Measurements from ENCODE around the gene CBX3. TPM values are rescaled to one million over a fixed set of nuclear protein-coding genes. Genes with fewer than 3 reads are reported as not detected.

CBX3 gene
- total RNA-seq, 6 experiments from 2014 or later = 115 to 150 (median 140) TPM

- no peak for DNase-seq
- no peak overlapping the region for H3K4me3 Mint-ChIP-seq
- H3K4me1 Mint-ChIP-seq (ENCODE audit: low read depth) = no peaks in the 10 kb centered on the region
- H3K36me3 Mint-ChIP-seq (ENCODE audit: low read depth) = peaks cover 14% of the 10 kb centered on the region
- no peaks in the 10 kb centered on the region for H3K9me3 Mint-ChIP-seq
- TF ChIP-seq, protein P1, sequence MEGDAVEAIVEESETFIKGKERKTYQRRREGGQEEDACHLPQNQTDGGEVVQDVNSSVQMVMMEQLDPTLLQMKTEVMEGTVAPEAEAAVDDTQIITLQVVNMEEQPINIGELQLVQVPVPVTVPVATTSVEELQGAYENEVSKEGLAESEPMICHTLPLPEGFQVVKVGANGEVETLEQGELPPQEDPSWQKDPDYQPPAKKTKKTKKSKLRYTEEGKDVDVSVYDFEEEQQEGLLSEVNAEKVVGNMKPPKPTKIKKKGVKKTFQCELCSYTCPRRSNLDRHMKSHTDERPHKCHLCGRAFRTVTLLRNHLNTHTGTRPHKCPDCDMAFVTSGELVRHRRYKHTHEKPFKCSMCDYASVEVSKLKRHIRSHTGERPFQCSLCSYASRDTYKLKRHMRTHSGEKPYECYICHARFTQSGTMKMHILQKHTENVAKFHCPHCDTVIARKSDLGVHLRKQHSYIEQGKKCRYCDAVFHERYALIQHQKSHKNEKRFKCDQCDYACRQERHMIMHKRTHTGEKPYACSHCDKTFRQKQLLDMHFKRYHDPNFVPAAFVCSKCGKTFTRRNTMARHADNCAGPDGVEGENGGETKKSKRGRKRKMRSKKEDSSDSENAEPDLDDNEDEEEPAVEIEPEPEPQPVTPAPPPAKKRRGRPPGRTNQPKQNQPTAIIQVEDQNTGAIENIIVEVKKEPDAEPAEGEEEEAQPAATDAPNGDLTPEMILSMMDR (IDR thresholded peaks at IDR 0.05) = no peak
- H3K27me3 Mint-ChIP-seq (ENCODE audit: insufficient read depth) = no peaks in the 10 kb centered on the region; the same call in 1 of the 2 replicates
- no peak overlapping the region for H3K27ac Mint-ChIP-seq
Observed at GRCh38 chr7:26216049-26216448, 14.5 kb downstream of the CBX3 start.

DNA sequence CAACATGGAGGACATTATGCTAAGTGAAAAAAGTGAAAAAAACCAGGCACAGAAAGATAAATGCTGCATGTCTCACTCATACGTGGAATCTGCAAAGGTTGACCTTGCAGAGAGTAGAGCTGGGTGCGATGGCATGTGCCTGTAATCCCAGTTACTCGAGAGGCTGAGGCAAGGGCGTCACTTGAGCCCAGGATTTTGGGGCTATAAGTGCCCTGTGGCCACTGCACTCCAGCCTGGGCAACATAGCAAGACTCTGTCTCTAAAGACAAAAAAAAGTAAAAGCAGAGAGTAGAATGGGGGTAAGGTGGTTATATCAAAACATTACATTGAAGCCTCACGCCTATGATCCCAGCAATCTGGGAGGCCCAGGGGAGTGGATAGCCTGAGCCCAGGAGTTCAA, 22.8 kb downstream of the CBX3 start:
- Mint-ChIP-seq H3K36me3 (ENCODE audit: low read depth) (no peaks in the 10 kb centered on the region), H3K27me3 (ENCODE audit: insufficient read depth) (peaks cover 14% of the 10 kb centered on the region), H3K9me3 (no peaks in the 10 kb centered on the region), H3K4me1 (ENCODE audit: low read depth) (no peaks in the 10 kb centered on the region), H3K27ac (no peak overlapping the region), H3K4me3 (no peak overlapping the region)
- TF ChIP-seq, protein P1 (IDR thresholded peaks at IDR 0.05) = no peak
- no peak for DNase-seq

GRCh38 chr7:26227987-26228386, 26.4 kb downstream of the CBX3 start:
- Mint-ChIP-seq H3K27me3 (ENCODE audit: insufficient read depth) (peaks cover 22% of the 10 kb centered on the region), H3K9me3 (no peaks in the 10 kb centered on the region), H3K27ac (no peak overlapping the region), H3K4me1 (ENCODE audit: low read depth) (no peaks in the 10 kb centered on the region), H3K36me3 (ENCODE audit: low read depth) (no peaks in the 10 kb centered on the region), H3K4me3 (no peak overlapping the region)
- TF ChIP-seq, protein P1 (IDR thresholded peaks at IDR 0.05) = no peak
- DNase-seq = no peak

DNA sequence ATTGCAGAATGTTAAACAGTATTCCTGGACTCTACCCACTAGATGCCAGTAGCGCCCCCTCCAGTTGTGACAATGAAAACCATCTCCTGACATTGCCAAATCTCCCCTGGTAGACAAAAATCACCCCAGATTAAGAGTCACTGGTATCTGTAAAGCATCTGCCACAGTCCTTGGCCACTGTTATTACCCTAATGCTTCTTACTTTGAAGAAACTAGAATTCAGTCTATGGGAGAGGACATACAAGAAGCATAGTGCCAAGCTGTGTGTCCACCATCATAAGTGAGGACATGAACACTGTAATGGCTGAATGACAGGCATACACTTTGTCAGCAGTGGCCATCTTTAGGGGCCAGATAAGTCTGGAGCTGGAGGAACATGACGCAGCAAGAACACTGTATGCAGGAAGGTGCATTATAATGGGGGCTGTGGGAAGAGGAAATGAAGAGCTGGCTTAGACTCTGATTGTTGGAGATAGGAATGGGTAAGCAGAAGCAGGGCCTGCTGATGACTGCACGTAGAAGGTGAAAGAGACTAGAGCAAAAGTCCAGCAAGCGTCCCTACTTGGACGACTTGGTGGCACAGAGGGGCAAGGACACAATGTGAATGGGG, 32.5 kb downstream of the CBX3 start:
- no peak for DNase-seq
- Mint-ChIP-seq H3K27me3 (ENCODE audit: insufficient read depth) (peaks cover 13% of the 10 kb centered on the region), H3K9me3 (no peaks in the 10 kb centered on the region), H3K36me3 (ENCODE audit: low read depth) (no peaks in the 10 kb centered on the region), H3K4me3 (no peak overlapping the region), H3K4me1 (ENCODE audit: low read depth) (no peaks in the 10 kb centered on the region), H3K27ac (no peak overlapping the region)
- TF ChIP-seq, protein P1 (IDR thresholded peaks at IDR 0.05) = no peak

- Mint-ChIP-seq H3K27ac (no peak overlapping the region), H3K36me3 (ENCODE audit: low read depth) (no peaks in the 10 kb centered on the region), H3K9me3 (no peaks in the 10 kb centered on the region), H3K27me3 (ENCODE audit: insufficient read depth) (peaks cover 5% of the 10 kb centered on the region), H3K4me3 (no peak overlapping the region), H3K4me1 (ENCODE audit: low read depth) (no peaks in the 10 kb centered on the region)
- TF ChIP-seq, protein P1 (IDR thresholded peaks at IDR 0.05) = no peak
- DNase-seq = no peak
Observed at GRCh38 chr7:26237035-26237807, 35.7 kb downstream of the CBX3 start.
